GM18868 (cell line): ENCODE data around the gene REPS2.
A peak's percentile ranks its signal among the peaks of the same experiment; 100 is the strongest.

Experiments used
- ATAC-seq: cut with Tn5 transposase; IDR thresholded peaks from one replicate; pipeline ENCODE4 v1.9.1; 2021; ENCODE audit warnings: mild to moderate bottlenecking, moderate library complexity; ENCODE audit not compliant: unreplicated experiment

Gene REPS2

DNA sequence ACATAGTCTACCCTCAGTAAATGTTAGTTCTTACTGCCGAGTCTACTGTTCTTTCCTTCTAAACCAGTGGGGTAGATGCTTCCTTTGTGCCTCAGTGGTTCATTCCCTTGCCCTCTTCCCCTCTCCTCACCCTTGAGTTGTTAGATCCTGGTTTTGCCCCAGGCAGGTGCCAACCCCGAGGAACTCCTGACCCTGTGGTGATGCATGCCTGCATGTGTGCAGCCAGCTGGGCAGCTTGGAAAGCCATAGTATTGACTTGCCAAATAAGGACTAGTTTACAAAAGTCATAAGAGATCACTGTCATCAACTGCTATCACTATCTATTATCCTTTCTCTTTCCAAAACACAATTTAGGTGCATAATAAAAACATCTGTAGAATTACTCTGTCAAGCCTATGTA lies 50.9 kb downstream of the REPS2 start:
- ATAC-seq = no peak

DNA sequence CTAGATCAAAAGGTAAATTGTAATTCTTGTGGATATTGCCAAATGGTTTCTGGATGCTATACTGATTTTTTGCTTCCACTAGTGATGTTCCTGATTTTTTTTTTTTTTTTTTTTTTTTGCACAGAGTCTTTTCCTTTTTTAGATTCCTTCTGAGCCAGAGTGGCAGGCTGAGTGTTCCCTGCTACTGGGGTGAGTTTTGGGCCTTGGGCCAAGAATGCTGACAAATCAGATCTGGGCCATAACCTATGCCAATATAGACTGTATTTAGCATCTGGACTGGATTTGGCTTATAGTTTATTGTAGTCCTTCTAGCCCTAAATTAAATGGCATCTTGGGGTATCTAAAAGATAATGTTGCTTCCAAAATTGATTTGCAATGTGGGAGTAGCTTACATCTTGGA lies 52.8 kb downstream of the REPS2 start:
- ATAC-seq = no peak

DNA sequence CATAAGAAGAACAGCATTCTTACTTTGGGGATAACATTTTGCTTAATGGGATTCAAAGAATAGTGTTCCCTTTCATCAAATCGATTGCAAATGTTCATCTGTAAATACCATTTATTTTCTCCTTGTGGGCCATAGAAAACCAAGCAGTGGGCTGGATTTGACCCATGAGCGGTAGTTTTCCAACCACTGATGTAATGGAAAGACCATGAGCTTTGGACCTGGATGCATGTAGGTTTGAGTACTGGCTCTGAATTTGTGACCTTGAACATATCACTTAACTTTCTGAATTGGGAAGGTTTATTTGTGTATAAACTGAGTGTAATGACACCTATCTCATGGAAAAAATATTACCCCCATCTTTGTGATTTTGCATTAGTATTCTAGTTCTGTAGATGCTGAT lies 54.3 kb downstream of the REPS2 start:
- no peak for ATAC-seq

DNA sequence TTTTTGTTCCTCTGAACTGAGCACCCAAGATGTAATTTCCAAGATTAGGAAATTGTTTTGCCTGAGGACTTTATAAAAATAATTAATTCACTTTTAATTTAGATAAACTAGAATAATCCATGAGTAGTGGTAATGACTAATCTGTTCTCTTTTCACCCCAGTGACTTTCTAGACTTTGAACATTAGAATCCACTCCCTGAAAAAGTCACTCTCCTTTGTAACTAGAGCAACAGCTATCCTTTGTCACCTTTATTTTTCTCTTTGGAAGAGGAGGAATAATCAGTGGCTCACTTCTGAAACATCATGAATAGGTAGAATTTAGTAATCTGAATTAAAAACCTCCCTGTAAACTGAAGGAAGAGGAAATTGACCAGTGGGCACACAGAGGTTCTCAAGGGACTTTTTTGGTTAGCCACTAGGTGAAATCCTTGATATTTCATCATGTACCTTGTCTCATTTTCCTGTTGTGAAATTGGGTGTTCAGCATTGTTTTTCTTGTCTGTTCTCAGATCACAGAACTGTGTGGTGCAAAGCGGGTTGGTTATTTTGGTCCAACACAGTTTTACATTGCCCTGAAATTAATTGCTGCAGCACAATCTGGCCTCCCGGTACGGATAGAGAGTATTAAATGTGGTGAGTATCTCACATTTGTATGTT lies 59.4 kb downstream of the REPS2 start:
- ATAC-seq = no peak

- no peak for ATAC-seq
Measured at GRCh38 chrX:17007134-17007768, 60.8 kb downstream of the REPS2 start.

DNA sequence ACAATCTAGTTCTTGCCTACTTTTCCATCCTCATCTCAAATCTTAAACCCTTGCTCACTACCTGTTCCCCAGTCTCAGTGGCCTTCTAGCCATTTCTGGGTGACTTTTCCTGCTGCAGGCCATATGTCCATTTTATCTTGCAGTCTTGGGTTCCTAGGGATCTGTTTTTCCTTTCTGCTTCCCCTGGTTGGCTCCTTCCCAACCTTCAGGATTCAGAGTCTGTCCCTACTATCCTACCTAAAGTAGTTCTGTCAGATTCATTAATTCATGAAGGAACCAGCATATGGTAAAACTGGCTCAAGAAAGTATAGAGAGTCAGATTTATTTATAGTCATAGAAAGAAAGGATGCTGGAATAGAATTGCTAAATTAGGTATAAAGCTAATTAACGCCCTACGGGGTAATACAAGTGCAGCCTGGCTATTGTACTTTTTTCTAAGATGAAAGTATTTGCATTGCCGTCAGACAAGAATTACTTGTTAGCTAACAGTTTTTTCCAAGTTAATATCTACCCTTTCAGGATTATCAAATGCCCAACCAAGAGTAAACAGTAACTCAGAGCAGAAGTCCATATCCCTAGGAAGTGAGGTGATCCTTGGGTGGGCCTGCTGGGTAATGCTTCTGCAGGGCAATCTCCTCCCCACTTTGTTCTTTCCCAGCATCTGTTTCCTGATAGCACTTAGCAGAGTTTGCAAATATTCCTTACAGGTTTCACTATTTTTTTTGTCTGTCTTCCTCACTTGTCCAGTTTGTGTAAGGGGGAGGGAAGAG lies 63.6 kb downstream of the REPS2 start:
- no peak for ATAC-seq

DNA sequence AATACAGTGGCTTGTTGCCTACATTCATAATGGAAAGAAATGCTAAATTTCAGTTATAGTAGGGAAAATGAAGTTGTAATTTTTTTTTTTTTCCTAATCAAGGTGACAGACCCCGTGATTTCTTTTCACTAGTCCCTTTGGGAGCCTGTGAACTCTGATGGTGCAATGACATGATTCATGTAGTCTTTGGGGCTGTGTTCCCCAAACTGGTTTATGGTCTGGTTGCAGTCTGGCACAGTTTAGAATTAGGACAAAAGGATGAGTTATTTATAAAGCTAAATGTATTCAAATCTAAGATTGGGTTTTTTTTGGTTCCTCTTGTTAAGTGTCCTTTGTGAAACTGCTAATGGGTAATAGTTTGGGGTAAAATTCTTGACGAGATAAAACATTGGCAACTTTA lies 66.0 kb downstream of the REPS2 start:
- ATAC-seq = no peak

- no peak for ATAC-seq
Measured at GRCh38 chrX:17014216-17014615, 67.8 kb downstream of the REPS2 start.

- no peak for ATAC-seq
Measured at GRCh38 chrX:17017134-17017533, 70.7 kb downstream of the REPS2 start.

DNA sequence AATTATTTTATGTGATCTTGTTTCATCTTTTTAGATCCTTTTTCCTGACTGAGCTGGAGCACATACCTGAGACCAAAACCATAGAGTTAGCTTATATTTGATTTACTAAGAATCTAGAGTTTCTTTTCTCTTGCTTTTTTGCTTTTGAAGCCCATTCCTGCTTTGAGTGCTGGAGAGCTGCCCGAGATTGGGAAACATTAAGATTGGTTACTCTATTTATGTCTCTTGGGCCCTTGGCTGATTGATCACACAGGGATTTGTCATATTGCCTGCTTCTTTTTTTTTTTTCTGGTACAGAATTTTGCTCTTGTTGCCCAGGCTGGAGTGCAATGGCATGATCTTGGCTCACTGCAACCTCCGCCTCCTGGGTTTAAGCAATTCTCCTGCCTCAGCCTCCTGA lies 73.9 kb downstream of the REPS2 start:
- no peak for ATAC-seq

DNA sequence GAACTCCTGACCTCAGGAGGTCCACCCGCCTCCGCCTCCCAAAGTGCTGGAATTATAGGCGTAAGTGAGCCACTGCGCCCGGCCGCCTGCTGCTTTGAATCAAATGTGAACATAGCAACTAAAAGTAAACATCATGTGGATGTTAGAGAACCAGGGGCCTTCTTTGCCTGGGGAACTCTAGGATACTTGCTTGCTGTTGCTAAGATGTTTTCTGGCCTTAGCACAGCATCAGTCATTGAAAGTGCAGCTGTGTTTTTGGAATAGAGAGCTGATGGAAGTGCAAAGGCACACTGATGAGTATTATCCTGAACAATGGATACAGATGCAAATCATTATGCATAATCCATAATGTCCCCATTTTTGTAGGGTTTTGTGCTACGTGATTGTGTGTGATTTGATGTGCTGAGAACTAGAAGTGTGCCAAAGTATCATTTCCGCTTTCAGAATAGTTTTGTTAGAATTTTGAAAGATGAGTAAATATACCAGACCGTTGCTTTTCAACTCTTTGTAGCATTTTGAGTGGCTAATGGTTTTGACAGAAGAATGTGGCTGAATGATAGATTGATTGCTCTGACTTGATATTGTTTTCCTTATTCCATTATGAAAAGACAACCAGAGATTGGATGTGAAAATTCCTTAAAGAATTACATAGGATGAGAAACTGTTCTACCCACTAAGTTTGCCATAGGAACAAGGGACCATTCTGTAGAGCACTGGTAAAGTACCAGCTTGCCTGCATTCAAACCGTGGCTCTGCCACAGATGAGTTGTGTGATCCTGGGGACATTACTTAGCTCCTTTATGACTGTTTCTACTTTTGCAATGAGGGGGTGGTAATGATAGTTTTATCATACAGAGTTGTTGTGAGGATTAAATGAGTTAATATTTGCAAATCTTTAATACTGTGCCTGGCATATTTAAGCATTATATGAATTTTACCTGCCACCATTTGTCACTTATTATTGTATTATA lies 74.7 kb downstream of the REPS2 start:
- ATAC-seq = peak; percentile 56

GRCh38 chrX:17021851-17022604 lies 75.6 kb downstream of the REPS2 start:
- ATAC-seq = no peak

DNA sequence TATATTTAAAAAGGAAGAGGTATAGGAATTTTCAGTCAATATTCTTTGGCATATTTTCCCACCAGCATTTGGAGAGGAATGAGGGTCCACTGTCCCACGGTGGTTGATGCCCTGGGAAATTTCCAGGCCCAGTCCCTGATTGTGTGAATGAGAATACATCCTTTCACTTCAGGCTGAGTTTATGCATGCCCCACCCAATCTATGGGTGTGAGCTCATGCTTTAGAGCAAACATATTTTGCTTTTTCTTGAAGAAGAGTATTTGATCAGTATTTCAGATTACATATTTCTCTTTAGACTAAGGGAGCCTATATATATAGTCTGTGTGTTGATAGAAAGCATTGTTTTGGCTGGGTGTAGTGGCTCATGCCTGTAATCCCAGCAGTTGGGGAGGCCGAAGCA lies 77.2 kb downstream of the REPS2 start:
- no peak for ATAC-seq

DNA sequence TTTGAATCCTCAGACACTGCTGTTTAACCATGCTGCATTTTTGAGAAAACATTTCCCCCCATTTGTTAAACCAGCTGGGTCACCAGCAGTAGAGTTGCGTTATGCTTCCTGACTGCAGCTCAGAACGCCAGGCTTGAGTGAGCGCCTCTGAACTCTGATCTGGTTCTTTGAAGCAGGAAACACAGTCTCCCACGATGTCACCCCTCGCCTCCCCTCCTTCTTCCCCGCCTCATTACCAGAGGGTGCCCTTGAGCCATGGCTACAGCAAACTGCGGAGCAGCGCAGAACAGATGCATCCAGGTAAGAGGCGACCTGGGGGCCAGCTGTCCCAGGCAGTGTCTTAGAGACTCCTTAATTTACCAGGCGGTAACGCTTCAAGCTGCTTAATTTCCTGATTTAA lies 78.4 kb downstream of the REPS2 start:
- ATAC-seq = no peak

DNA sequence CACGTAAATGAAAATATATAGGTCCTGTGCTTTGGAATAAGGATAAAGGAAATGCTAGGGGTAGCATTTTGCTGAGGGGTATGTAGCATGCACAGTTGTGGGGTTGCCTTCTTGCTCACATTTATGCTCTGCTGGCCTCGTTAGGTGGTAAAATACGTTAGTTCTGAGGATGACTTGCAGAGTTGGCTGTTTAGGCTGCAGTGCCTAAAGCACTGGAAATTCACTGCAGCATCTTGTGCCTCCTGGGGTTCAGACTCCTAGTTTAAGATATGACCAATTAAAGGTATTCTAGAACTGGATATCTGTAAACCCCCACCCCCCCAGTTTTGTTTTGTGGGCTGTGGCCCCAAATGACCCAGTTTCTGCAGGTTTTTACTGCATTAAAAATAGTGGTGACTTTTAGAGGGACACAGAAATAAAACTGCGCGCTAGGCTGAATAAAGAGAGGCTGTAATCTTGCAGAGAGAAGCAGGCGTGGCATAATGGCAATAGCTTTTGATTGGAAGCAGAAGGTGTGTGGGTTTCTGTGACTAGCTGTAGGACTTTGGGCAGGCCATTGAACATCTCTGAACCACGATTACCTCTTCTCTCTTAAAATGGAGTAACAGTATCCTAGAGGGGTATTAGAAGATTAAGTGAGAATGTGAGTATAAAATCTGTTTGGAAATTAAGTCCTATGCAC lies 79.3 kb downstream of the REPS2 start:
- ATAC-seq = no peak

DNA sequence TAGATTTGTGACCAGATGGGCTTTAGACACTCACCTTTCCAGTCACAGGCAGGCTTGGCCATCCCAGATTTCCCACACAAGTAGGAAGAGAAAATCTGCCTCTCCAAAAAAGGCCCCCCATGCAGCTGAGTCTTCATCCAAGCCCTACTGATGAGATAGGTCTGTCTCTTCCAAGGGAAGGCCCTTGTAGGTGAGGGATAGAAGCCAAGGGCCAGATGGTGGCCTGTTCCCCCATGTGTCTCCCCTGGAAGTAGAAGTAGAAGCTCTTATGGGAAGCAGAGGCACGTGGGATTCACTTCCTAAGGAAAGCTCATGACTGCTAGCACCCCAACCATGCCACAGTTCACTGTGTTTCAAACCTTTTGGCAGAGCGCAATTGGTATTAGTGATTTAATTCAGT lies 81.5 kb downstream of the REPS2 start:
- no peak for ATAC-seq

DNA sequence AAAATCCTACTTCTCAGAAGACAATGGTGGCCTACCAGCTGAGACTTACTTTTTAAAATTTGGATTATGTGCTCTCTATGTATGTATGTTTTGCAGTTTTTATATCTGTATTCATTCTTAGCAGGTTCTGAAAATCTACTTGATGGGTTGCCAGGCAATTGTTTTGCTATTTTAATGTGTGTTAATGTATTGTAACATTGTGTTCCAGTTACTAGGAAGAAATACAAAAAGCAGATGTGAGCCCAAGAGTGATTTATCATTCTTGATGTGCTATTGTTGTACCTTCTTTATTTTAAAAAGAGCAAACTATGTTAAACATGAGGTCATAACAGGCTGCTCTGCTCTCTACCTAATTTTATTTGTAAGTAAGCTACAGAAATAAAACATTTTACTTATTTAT lies 81.9 kb downstream of the REPS2 start:
- ATAC-seq = no peak

- no peak for ATAC-seq
Measured at GRCh38 chrX:17030092-17030491, 83.6 kb downstream of the REPS2 start.

GRCh38 chrX:17030580-17031270 lies 84.3 kb downstream of the REPS2 start:
- no peak for ATAC-seq
